DMS 273 treated with DMSO at 0.1 percent for 48 hours (cell line): ENCODE data around the gene GRIK4.

Experiments used
- DNase-seq: peaks from one replicate; lab custom pipeline; 2025; lab: John Stamatoyannopoulos, UW

The GRIK4 gene

DNA sequence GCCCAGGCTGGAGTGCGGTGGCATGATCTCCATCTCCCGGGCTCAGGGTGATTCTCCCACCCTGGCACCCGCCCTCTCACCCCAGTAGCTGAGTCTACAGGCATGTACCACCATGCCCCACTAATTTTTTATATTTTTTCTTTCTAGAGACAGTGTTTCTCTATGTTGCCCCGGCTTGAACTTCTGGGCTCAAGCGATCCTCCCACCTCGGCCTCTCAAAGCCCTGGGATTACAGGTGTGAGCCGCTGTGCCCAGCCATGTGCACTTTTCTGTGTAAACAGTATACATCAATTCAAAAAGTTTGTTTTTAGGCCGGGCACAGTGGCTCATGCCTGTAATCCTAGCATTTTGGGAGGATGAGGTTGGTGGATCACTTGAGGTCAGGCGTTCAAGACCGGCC is 14.7 kb downstream of the GRIK4 start:
- DNase-seq = no peak

DNA sequence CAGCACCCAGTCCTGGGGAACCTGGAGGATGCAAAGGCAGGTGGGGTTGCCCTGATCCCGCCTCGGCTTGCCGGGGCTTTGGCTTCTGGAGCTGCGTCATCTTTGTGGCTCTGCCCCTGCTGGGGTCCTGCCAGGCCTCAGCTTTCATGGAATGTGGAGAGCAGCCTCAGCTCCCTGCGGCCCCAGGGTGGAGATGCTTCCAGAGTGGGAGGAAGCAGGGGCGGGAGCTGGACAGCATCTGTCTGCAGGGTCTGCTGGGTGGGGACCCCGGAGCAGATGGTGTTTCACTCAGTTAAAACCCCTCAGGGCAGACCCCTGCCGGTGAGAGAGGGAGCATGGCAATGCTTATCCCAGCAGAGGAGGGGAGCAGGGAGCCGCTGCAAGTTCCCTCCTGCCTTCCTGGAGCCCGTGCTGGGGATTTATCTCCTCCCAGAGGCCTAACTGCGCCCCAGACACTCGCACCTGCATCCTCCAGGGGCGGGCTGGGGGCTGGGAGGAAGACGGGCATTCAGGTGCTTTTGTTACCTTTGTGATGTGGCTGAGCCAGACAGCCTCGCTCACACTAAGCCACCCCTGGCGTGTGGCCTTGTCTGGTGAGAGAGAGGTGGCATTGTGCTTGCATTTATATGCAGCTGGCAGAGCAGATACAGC is 15.7 kb downstream of the GRIK4 start:
- no peak for DNase-seq

DNA sequence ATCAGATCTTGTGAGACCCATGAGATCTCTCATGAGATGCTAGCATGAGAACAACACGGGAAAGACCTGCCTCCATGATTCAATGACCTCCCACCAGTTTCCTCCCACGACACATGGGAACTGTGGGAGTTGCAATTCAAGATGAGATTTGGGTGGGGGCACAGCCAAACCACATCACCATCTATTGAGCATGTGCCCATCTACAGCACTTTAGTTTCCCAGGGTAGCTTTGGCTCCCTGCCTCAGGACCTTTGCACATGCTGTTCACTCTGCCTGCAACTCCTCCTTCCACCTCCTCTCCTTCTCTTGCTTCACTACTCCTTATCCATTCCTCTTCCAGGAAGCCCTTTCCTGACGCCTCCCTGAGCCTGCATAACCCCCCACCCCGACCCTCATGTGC is 17.2 kb downstream of the GRIK4 start:
- DNase-seq = no peak

DNA sequence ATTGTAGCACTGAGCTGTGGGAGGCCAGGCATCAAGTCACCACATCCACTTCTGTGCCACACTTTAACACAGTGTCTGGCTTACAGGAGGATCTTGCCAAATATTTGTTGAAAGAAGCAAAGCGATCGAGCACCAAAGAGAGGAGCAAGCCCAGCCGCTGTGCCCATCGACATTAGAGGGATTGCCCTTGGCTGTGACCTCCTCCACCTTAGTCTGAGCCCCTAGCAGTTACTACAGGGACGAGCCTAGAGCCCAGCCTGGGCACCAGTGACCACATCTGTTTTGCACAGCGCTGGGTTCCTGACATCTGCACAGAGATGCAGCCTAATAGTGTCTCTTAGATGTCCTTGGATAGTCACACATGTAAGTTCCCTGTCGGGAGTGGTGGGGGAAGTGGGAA is 17.7 kb downstream of the GRIK4 start:
- no peak for DNase-seq

DNA sequence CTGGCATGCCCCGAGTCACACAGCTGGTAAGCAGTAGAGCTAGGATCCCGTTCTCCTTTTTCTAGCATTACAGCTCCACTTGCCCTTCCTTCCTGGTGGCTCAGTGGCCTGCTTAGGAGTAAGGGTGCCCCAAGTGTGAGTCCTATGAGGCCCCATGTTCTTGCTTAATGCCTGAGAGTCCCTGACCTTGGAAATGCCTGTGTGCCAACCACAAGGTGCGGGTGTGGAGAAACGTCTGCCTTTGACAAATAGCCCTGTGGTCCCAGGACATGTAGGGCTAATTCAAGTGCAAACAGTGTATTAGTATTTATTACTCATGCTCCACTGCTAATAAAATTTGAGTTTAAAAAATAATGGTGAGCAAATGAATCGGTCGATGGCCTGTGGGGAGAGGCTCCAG is 18.4 kb downstream of the GRIK4 start:
- no peak for DNase-seq

DNA sequence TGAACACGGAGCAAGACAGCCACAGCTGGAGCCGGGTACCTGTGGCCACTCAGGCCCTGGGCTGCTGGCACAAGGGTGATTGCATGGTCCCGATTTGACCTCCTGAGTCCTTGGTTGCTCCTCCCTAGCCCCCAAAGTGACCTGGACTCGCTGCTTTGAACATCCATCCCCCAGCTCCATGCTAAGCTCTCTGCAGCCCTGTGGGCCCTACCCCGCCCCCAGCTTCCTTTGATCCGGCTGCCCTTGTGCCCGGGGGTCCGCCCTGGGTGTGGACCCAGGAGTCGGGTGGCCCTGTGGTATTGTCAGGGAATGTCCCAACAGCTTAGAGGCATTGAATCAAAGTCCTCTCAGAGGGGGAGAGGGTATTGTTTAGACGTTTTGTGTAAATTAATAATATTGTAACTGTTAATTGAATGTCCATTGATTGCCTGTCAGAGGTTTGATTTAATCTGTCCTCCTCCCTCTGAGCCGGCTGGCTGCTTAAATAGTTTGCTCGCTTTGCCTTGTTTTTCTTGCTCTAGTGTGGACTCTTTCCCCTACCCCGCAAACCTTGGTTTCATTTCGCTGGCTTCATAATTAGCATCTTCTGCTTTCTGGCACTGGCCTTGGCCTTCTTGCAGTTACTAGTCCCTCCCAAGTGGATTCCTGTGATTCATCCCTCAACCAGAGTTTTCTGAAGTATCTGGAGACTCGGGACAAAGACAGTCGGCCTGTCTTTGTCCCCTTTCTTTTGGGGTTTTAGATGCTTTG is 20.7 kb downstream of the GRIK4 start:
- DNase-seq = no peak

DNA sequence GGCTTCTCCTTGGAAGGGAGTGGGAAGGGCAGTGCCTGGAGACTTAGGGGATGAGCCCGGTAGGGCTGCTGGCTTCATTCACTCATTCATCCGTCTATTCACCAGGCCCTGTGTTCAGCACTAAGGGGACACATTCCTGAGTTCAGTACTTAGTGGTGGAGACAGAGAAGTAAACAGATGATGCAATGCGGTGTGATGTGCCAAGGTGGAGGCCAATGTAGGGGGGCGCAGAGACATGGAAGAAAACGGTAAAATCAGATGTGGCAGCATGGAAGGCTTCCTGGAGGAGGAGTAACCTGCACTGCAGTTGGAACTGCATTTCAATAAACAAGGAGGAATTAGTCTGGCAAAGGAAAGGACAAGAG is 21.3 kb downstream of the GRIK4 start:
- no peak for DNase-seq

DNA sequence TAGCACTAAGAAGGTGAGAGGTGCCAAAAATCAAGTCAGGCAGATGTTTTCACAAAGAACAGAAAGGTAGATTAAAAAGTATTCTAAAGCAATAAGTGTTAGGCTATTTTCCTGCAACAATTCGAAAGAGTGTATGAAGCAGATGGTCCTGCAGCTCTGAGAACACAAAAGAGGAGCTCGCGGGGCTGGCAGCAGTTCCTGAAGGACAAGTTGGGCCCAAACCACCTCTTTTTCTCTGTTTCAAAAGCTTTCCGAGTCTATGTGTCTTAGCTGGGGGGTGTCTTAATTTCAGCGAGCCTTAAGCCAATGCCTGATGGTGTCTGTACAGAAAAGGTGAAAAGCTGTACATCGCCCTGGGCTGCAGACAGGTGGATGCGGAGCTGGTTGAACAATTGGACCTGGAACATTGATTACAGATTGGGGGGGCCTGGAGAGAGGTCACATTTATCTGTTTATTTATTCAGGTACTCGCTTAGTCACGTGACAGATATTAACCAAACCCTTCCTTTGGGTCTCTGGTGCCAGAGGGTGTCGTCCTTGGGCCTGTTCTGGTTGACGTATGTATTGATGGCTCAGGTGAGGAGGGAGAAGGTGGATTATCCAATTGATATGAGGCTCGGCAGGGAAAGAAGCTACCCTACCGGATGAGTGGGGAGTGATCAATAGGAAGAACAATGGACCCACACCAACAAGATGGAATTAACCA is 24.7 kb downstream of the GRIK4 start:
- DNase-seq = no peak

DNA sequence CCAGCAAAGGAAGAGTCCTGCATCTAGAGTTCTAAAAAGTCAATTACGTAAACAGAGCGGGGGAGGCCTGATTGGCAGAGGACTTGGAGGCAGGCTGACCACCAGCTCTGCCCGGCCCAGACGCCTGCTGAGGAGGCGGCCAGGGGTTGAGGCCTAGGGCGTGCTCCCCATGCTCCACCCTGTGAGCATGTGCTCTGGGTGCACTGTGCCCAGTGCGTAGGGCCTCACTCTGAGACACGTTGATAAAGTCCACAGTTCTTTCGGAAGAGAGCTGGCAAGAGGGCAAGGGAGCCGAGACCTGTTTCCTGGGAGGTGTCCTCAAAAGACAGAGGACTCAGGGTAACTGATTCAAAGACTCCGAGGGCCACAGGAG is 25.2 kb downstream of the GRIK4 start:
- DNase-seq = no peak

DNA sequence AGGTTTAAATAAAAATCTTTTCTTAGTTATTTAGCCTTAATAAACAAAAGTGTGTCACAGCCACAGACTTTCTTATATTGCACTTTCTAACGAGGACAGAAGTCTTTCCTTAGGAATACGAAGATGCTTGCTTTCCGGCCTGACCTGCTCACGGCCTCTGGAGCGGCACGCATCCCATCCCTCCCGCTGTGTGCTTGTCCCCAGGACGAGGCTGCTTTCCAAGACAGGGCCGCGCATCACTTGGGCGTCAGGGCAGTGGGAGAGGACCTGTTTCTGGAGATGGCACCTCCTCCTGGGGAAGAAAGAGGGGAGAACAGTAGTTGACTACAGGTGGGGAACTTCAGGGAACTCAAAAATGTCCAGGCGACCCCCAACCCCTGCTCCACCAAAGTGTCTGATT is 26.4 kb downstream of the GRIK4 start:
- no peak for DNase-seq

DNA sequence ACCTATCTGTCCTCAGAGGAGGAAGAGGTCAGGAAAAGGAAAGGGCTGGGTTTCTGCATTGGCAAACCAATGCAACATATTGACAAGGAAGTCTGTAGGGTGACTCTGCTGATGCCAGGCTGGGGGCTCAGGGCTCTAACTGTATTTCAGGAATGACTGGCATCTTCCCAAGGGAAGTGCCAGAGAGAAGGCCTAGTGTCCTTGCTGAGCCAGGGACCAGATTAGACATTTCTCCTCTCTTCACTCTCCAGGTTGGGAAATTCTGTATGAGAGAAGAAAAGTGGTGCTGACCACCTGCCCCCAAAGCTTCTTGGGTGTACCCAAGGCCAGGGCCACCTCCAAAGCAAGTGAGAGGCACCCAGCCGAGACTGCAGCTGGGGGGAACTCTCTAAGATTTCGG is 27.2 kb downstream of the GRIK4 start:
- DNase-seq = no peak

DNA sequence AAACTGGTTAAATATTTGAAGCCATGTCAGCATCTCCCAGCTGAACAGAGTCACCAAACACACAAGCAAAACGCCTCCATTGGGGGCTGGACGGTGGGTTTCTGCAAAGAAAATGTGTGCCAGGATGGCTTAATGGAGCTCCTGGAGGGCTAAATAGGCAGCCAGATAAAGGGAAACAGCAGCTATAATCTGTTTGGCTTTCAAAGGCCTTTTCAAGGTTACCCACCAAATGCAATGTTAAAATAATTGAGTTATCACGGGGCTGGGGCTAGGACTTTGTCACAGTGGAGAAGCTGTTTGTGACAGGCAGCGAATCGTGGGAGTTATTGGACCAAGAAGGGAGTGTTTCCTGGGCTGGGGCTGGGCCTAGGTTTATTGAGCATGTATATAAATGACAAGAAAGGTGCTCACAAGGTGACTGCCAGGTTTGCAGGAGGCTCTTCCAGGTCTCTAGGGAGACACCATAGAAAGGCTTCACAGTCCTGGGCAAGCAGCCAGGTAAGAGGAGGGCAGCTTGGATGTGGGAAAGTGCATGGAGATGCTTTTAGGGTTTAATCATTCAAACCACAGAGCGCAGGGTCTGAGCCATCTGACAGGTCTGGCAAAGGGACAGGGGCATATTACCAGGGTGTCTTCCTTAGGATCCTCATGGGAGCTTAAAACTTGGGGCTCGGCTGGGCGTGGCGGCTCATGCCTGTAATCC is 28.3 kb downstream of the GRIK4 start:
- DNase-seq = no peak

DNA sequence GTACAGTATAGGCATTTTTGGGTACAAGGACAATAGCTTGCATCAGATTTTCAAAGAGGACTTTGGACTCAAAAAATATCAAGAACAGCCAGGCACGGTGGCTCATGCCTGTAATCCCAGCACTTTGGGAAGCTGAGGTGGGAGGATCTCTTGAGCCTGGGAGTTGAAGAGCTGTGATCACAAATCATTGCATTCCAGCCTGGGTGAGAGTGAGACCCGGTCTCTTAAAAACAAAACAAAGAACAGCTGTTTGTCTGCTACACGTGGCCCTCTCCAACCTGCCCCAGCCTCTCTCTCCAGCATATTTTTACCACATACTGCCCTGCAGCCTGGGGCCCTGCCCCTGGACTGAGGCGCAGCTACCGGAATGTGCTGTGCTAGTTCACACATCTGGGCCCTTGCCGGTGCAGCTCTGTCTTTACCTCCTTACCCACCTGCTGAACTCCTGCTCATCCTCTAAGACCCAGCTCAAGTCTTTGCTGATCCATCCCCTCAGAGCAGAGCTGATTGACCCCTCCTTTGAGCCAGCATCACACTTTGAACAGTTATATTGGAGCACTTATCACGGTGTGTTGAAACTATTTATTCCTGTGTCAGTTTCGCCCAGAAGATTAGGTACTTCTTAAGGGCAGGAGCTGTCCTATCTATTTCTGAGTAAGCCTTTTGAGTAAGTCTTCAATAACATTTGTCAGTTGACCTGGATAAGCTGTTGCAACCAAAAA is 29.4 kb downstream of the GRIK4 start:
- DNase-seq = no peak

DNA sequence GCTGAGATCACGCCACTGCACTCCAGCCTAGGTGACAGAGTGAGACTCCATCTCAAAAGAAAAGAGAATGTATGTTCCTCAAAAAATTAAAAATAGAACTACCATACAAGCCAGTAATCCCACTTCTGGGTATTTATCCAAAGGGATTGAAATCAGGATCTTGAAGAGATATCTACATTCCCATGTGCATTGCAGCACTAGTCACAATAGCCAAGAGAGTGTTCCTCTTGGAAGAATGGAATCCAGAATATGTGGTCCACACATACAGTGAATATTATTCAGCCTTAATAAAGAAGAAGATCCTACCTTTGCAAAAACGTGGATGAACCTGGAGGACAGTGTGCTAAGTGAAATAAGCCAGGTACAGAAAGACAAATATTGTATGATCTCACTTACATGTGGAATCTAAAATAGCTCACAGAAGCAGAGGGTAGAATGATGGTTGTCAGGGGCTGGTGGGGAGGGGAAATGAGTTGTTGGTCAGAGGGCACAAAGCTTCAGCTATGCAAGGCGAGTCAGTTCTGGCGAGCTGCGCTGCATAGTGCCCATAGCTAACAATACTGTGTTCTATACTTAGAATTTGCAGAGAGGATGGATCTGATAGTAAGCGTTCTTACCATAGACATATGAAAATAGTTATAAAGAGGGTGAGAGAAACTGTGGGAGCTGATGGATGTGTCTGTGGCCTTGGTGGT is 32.1 kb downstream of the GRIK4 start:
- no peak for DNase-seq

DNA sequence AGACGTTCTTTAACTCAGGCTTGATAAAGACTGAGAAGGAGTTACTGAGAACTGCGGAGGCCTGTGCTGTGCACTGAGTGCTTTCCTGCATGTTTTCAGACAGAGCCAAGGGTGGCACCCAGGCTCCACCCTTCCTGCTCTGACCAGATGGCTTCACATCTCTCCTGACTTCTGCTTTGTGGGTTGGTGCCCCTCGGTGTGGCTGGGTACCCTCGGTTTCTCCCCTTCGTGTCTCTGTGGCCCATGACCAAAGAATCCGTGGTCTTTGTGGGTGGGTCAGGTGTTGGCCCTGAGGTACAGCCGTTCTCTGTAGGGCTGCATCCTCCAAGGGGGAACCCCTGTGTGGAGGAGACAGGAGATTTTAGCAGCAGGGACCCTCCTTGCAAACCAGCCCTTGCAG is 34.3 kb downstream of the GRIK4 start:
- DNase-seq = no peak

DNA sequence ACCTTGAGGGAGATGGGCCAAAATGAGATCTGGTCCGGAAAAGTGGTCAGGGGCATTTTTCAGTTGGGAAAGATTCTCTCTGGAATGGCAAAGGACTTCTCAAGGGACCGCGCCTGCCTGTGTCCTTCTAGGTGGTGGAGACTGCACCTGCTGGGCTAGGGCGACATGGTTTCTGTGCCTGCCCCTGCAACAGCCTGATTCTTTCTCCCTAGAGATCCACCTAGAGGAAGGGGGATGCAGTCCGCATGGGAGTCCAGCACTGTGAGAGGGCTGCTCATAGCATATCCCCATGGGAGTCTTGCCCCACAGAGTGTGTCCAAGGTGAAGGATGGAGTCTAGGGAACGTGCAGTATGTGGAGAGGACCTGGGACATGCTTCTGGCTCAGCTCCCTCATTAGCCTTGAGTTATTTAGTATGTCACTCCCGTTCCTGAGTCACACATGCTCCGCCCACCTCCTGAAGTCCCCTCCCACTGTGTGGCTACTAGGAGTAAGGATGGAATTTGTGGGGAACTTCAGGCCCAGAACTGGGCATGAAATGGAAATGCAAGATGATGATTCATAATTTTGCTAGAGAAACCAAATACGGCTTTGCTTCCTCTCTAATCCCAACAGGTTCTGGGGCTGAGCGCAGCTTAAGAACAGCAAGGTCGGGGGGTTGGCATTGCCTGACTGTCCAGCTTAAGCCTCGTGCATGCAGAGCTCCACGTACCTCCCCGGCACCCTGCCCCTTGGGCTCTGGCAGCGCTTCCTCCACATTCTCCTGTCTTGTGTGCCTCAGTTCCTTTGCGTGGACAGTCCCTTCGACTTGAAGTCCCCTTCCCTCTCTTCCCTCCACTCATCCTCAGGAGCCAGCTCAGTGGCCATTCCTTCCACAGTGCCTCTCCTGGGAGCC is 35.0 kb downstream of the GRIK4 start:
- no peak for DNase-seq

DNA sequence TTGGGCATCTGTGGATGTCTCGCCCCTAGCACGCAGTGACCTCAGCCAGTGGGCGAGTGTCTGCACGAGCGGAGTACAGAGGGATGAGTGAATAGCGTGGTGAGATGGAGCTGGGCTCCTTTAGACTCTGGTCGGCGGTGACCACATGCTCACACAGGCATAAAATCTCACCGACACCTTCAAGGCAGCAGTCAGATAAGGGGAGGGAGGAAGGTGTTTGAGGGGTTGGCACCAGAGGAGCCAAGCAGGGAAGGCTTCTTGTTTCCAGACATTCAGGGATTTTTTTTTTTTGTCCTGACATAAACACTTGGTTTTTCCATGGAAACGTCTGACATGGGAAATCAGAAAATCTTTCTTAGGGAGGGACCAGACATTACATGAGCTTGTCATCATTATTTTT is 35.8 kb downstream of the GRIK4 start:
- DNase-seq = no peak

DNA sequence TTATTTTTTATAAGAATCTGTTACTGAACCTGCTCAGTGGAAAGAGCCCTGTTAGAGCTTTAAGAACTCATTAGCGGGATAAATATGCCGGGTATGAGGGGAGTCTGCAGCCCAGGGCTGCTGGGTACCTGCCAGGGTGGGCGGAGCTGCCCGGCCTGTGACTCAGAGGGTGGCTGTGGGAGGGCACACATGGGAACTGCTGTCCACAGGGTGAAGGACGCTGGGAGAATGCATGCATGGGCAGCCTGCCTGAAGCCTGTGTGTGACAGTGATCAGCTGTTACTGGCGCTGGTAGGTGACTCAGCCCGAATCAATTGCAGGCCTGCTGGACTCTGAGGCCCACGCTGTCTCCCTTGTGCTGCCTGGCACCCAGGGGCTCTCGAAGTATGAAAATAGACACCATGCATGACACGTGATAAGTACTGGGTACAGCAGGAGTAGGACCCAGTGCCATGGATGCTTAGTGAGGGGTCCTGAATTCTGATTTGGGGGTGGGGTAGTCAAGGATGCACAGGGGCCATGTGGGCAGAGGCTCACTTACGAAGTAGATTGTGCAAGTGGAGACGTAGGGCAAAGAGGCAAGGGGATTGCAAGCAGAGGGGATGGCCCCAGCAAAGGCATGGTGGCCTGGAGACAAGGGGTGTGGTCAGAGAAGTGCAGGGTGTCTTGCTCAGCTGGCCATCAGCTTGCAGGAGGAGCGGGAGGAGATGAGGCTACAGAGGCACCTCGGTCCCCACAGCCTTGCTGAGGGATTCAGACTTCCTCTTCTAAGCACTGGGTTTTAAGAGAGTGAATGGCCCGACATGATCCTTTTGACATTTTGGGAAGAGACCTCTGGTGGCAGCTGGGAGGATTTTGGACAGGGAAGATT is 36.5 kb downstream of the GRIK4 start:
- DNase-seq = no peak

DNA sequence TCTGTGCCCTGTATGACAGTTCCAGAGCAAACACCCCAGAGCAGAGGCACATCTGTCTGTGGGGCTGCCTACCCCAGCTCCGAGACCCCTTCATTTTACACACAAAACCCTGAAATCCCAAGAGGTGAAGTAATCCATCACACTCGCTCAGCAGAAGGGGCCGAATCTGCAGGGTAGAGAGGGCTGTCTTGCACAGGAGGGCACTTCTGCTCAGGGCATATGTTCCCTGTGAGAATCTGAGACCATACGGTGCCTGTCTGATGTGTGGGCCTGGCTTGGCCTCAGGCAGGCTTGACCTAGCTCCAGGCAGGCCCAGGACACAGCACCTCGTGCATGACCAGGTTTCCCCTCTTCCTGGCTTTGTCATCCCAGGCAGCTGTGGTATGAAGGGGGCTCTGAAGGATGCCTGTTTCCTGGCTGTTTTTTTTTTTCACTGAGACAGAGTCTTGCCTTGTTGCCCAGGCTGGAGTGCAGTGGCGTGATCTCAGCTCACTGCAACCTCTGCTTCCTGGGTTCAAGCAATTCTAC is 37.2 kb downstream of the GRIK4 start:
- DNase-seq = no peak
